Cardiac muscle cell (in vitro differentiated cells and primary cell): ENCODE measurements around the gene FAM98A. TPM values are rescaled to one million over a fixed set of nuclear protein-coding genes. Genes with fewer than 3 reads are reported as not detected.

ENCODE experiments used
- DNase-seq, 2 donors: peaks; one replicate each; pipeline versions ENCODE4 v3.0.0 to v3.0.0-alpha.2; 2010 to 2017; ENCODE audit warnings: low read depth in 1 of 2, low spot score in 1 of 2
- H3K27ac ChIP-seq: fragments of 200-600 bp; sonication (generic); 2 replicates; pipeline ENCODE4 v1.5.1; 2016
- H3K27me3 ChIP-seq: fragments of 200-600 bp; sonication (generic); 2 replicates; pipeline ENCODE4 v1.6.0; 2016; ENCODE audit warnings: control low read depth
- H3K36me3 ChIP-seq: fragments of 200-600 bp; sonication (generic); 2 replicates; pipeline ENCODE4 v1.5.1; 2016; ENCODE audit warnings: control low read depth
- H3K4me1 ChIP-seq: fragments of 200-600 bp; sonication (generic); 2 replicates; pipeline ENCODE4 v1.8.1; 2017; ENCODE audit warnings: low read depth, mild to moderate bottlenecking, mixed run types
- H3K4me3 ChIP-seq: fragments of 200-600 bp; sonication (generic); 2 replicates; pipeline ENCODE4 v1.5.1; 2016; ENCODE audit warnings: mild to moderate bottlenecking
- H3K9me3 ChIP-seq: fragments of 200-600 bp; sonication (generic); 2 replicates; pipeline ENCODE4 v1.5.1; 2017; ENCODE audit warnings: low read depth, mild to moderate bottlenecking, control low read depth
- CTCF ChIP-seq: IDR thresholded peaks from 2 replicates; pipeline ENCODE4 v1.5.1; 2012; ENCODE audit warnings: low read depth, mild to moderate bottlenecking, low read length
- polyA plus RNA-seq: library from polyadenylated mRNA; unstranded; fragments of >200 nt; fragmentation: Nextera tagmentation; extraction: Ambion mirVana; gene quantifications from 2 replicates; pipeline ENCODE4 v1.2.1, GENCODE V29; 2016
- total RNA-seq: library from RNA; depleted of rRNA; stranded (reverse); fragments of >200 nt; gene quantifications from 2 replicates; pipeline ENCODE4 v1.2.3, GENCODE V29; 2016

The FAM98A gene
- total and polyA plus RNA-seq, 2 experiments from 2014 or later: 32.6 to 40.8 TPM

DNA sequence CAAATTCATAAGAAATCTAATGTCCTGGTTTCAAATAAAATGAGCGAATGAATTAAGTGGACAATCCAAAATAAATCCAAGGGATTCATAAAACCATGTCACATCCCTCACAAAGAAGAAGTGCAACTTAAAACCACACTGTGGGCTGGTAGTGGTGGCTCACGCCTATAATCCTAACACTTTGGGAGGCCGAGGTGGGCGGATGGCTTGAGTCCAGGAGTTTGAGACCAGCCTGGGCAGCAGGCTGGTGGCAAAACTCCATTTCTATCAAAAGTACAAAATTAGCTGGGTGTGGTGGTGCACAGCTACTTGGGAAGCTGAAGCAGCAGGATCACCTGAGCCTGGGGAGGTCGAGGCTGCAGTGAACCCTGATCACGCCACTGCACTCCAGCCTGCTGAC is 25.4 kb downstream of the FAM98A start:
- no peak for TF ChIP-seq CTCF
- no peak for DNase-seq

GRCh38 chr2:33570681-33571080 is 28.4 kb downstream of the FAM98A start:
- no peak overlapping the region for H3K4me3 ChIP-seq
- H3K9me3 ChIP-seq: no peaks in the 10 kb centered on the region
- H3K36me3 ChIP-seq: no peaks in the 10 kb centered on the region
- no peak overlapping the region for H3K27ac ChIP-seq
- H3K4me1 ChIP-seq: no peaks in the 10 kb centered on the region
- TF ChIP-seq CTCF: no peak
- no peaks in the 10 kb centered on the region for H3K27me3 ChIP-seq
- no peak for DNase-seq

More for the DNA sequence above, 25.4 kb downstream of the FAM98A start:
- Histone ChIP-seq H3K4me3 (no peak overlapping the region), H3K27ac (no peak overlapping the region), H3K36me3 (no peaks in the 10 kb centered on the region), H3K4me1 (no peaks in the 10 kb centered on the region), H3K9me3 (no peaks in the 10 kb centered on the region), H3K27me3 (no peaks in the 10 kb centered on the region)

DNA sequence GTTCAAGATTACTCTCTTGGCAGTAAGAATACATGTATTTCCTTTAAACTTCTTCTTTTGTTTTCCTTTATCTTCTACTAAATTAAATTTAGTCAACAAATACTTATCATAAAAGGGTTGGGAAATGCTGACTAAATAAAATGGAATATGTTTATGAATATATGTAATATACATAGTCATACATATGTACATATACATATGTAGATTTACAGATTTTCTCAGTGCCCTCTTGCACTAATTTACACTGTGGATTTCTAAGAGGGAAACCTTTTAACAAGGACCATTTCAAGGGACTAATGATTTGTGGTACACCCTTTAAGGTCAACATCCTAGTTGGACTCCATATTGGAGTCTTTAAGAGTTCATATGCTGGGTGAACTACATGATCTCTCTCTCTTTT is 37.2 kb downstream of the FAM98A start:
- DNase-seq: no peak
- TF ChIP-seq CTCF: no peak
- no peak overlapping the region for H3K27ac ChIP-seq
- H3K4me3 ChIP-seq: no peak overlapping the region
- no peaks in the 10 kb centered on the region for H3K27me3 ChIP-seq
- no peaks in the 10 kb centered on the region for H3K36me3 ChIP-seq
- peaks cover 4% of the 10 kb centered on the region for H3K4me1 ChIP-seq
- no peaks in the 10 kb centered on the region for H3K9me3 ChIP-seq

- peaks cover 11% of the 10 kb centered on the region for H3K4me1 ChIP-seq
- H3K4me3 ChIP-seq: no peak overlapping the region
- H3K27me3 ChIP-seq: no peaks in the 10 kb centered on the region
- no peak for DNase-seq
- H3K9me3 ChIP-seq: no peaks in the 10 kb centered on the region
- TF ChIP-seq CTCF: no peak
- H3K36me3 ChIP-seq: no peaks in the 10 kb centered on the region
- H3K27ac ChIP-seq: no peak overlapping the region
Observed at GRCh38 chr2:33560017-33560416, 39.1 kb downstream of the FAM98A start.

DNA sequence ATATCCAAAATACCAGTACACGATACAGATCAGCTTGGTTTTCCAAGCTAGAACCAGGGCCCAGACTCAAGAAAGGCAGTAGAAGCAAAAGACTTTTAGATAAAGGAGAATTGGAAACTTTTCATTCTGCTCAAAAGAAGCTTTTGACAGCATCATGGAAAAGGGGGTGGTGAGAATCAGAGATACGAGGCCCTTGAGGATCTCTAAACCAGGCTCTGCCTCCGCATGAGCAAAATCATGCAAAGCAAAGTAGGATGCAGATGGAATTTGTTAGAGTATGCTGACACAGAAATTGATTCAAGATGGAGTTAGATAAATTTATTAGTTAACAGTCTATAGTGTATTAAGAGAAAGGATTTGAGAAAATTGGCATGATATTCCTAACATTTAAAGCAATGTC is 39.8 kb downstream of the FAM98A start:
- Histone ChIP-seq H3K9me3 (no peaks in the 10 kb centered on the region), H3K36me3 (no peaks in the 10 kb centered on the region), H3K4me3 (no peak overlapping the region), H3K4me1 (peaks cover 13% of the 10 kb centered on the region), H3K27ac (no peak overlapping the region), H3K27me3 (no peaks in the 10 kb centered on the region)
- no peak for TF ChIP-seq CTCF
- DNase-seq: no peak

DNA sequence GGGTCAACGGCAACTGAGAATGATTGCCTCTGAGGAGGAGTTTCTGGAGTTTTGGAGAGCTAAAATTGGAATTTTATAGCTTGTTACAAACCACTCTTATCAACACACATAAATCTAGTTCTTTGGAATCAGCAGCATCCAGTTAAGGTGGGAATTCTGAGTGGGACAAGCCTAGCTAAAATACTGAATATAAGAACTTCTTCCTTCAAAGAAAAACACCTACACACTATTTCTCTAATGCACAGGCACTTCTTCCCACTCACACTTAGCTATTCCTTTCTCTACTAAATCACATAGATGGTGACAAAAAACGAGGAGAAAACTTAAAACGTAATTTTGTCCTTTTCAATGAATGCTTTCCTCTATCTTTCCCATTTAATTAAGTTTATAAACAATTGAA is 43.4 kb downstream of the FAM98A start:
- Histone ChIP-seq H3K27ac (peak overlapping the region; percentile 81), H3K27me3 (no peaks in the 10 kb centered on the region), H3K4me3 (no peak overlapping the region), H3K4me1 (peaks cover 13% of the 10 kb centered on the region), H3K9me3 (no peaks in the 10 kb centered on the region), H3K36me3 (no peaks in the 10 kb centered on the region)
- no peak for DNase-seq
- no peak for TF ChIP-seq CTCF
